Right cardiac atrium (tissue), 5 donors: ENCODE results near the gene ACOXL. TPM values are rescaled to one million over a fixed set of nuclear protein-coding genes. Genes with fewer than 3 reads are reported as not detected.
"Not testable (repeated sequence)": the region's sequence is repeated elsewhere in the genome, so short reads cannot be mapped to it uniquely, and the experiment has no call there.

Experiments used
- ATAC-seq, 2 donors: fragments of 200-7000 bp; cut with Tn5 transposase; one replicate each; pipeline versions ENCODE4 v1.8.0 to v1.9.1; 2020; ENCODE audit warnings: moderate library complexity in 2 of 2, mild to moderate bottlenecking in 1 of 2
- DNase-seq, 3 donors: peaks; one replicate each; pipeline ENCODE4 v3.0.0-alpha.2; 2020
- H3K27ac ChIP-seq: one replicate; pipeline ENCODE4 v1.5.1; 2013; ENCODE audit warnings: mild to moderate bottlenecking, low read length, control low read depth, moderate library complexity
- H3K27me3 ChIP-seq: one replicate; pipeline ENCODE4 v1.6.1; 2013; ENCODE audit not compliant: control insufficient read depth, insufficient read depth
- H3K4me1 ChIP-seq: one replicate; pipeline ENCODE4 v1.6.1; 2013; ENCODE audit warnings: low read length; ENCODE audit not compliant: control insufficient read depth, insufficient read depth
- H3K4me3 ChIP-seq: one replicate; pipeline ENCODE4 v1.5.1; 2013; ENCODE audit warnings: low read length, control low read depth
- H3K9me3 ChIP-seq: one replicate; pipeline ENCODE4 v1.6.1; 2013; ENCODE audit warnings: low read length; ENCODE audit not compliant: control insufficient read depth
- WGBS: extraction: QIAGEN DNeasy Blood & Tissue Kit; methylation state at CpG from one replicate; pipeline ENCODE4 v1.1.7; 2013; 5-methylcytosine and 5-hydroxymethylcytosine counted together
- intact Hi-C, 4 donors: fragments of 100-400 bp; cut with DNase I; formaldehyde crosslinking; loops; one replicate each; pipeline versions ENCODE4 v1.11.0 to v1.14.0; 2022 to 2023
- polyA plus RNA-seq: library from polyadenylated mRNA; stranded (reverse); fragments of 200-250 nt; gene quantifications from one replicate; pipeline ENCODE4 v1.2.3, GENCODE V29; 2013
- total RNA-seq, 4 donors: library from RNA; stranded (reverse); fragmentation: NEBNext Ultra II Directional; extraction: Animal tissue kit (Norgen Biotek cat#: 25700); gene quantifications; one replicate each; pipeline ENCODE4 v1.2.1, GENCODE V29; 2021
- donor health status: healthy with polysubstance abuse.
- donor health status: DM: no; HTN: yes; CAD: no.
- donor health status: DM: no; HTN: no; CAD: no.
- donor health status: DM: no; HTN: yes; CAD: no; lungs with severe emphysema.
- donor health status: DM: yes; HTN: yes; CAD: no.

ACOXL gene
- total and polyA plus RNA-seq, 5 donors, result 0.02 TPM; not detected in 4

- Histone ChIP-seq H3K27ac (no peak overlapping the region), H3K4me1 (no peaks in the 10 kb centered on the region), H3K9me3 (no peaks in the 10 kb centered on the region), H3K4me3 (no peak overlapping the region), H3K27me3 (no peaks in the 10 kb centered on the region)
- ATAC-seq, result no peak
- 79% methylated on average over 13 of the region's 13 CpGs for WGBS
- intact Hi-C loops, result no loop called here
- no peak for DNase-seq
Observed at GRCh38 chr2:110848519-110849030, 116.2 kb downstream of the ACOXL start.

- Histone ChIP-seq H3K4me1 (no peaks in the 10 kb centered on the region), H3K4me3 (no peak overlapping the region), H3K27ac (no peak overlapping the region), H3K9me3 (no peaks in the 10 kb centered on the region), H3K27me3 (no peaks in the 10 kb centered on the region)
- ATAC-seq, result peak in 1 of 2 donors; percentile 14
- WGBS, result 89% methylated on average over 13 of the region's 13 CpGs
- no peak for DNase-seq
- intact Hi-C loops, result no loop called here
Observed at GRCh38 chr2:110851531-110851930, 119.2 kb downstream of the ACOXL start.

GRCh38 chr2:110852051-110852450 is 119.7 kb downstream of the ACOXL start:
- WGBS, result 84% methylated on average over 11 of the region's 11 CpGs
- H3K9me3 ChIP-seq, result no peaks in the 10 kb centered on the region
- H3K27me3 ChIP-seq, result no peaks in the 10 kb centered on the region
- H3K27ac ChIP-seq, result no peak overlapping the region
- H3K4me3 ChIP-seq, result no peak overlapping the region
- DNase-seq, result no peak
- intact Hi-C loops, result no loop called here
- ATAC-seq, result peak in 1 of 2 donors; percentile 16
- no peaks in the 10 kb centered on the region for H3K4me1 ChIP-seq

- H3K27ac ChIP-seq, result no peak overlapping the region
- no peak for ATAC-seq
- 90% methylated on average over 8 of the region's 8 CpGs for WGBS
Observed at GRCh38 chr2:110852541-110853263, 120.3 kb downstream of the ACOXL start.

GRCh38 chr2:110853516-110853915 is 121.1 kb downstream of the ACOXL start:
- no peak overlapping the region for H3K27ac ChIP-seq
- WGBS, result 34% methylated on average over 5 of the region's 5 CpGs
- H3K9me3 ChIP-seq, result no peaks in the 10 kb centered on the region
- H3K27me3 ChIP-seq, result no peaks in the 10 kb centered on the region
- ATAC-seq (no peak), DNase-seq (peak in 1 of 3 donors; percentile 64)
- no peak overlapping the region for H3K4me3 ChIP-seq
- no peaks in the 10 kb centered on the region for H3K4me1 ChIP-seq
- intact Hi-C loops, result no loop called here

More at GRCh38 chr2:110852541-110853263, 120.3 kb downstream of the ACOXL start:
- no peak for DNase-seq
- no peak overlapping the region for H3K4me3 ChIP-seq
- no peaks in the 10 kb centered on the region for H3K9me3 ChIP-seq
- H3K4me1 ChIP-seq, result no peaks in the 10 kb centered on the region
- intact Hi-C loops, result no loop called here
- no peaks in the 10 kb centered on the region for H3K27me3 ChIP-seq

- H3K4me3 ChIP-seq, result no peak overlapping the region
- no peak for ATAC-seq
- H3K4me1 ChIP-seq, result no peaks in the 10 kb centered on the region
- DNase-seq, result no peak
- 87% methylated on average over 3 of the region's 3 CpGs for WGBS
- no peak overlapping the region for H3K27ac ChIP-seq
- H3K27me3 ChIP-seq, result no peaks in the 10 kb centered on the region
- intact Hi-C loops, result no loop called here
- H3K9me3 ChIP-seq, result no peaks in the 10 kb centered on the region
Observed at GRCh38 chr2:110853948-110854347, 121.6 kb downstream of the ACOXL start.

- Histone ChIP-seq H3K9me3 (no peaks in the 10 kb centered on the region), H3K4me1 (no peaks in the 10 kb centered on the region), H3K27ac (no peak overlapping the region), H3K27me3 (no peaks in the 10 kb centered on the region), H3K4me3 (no peak overlapping the region)
- no peak for DNase-seq
- intact Hi-C loops, result no loop called here
- no peak for ATAC-seq
Observed at GRCh38 chr2:110854355-110855081, 122.1 kb downstream of the ACOXL start.

GRCh38 chr2:110855841-110856240 is 123.5 kb downstream of the ACOXL start:
- H3K4me1 ChIP-seq, DNase-seq, H3K27ac ChIP-seq, intact Hi-C loops, H3K4me3 ChIP-seq, H3K9me3 ChIP-seq, ATAC-seq, H3K27me3 ChIP-seq: not testable (repeated sequence)
- 93% methylated on average over 7 of the region's 7 CpGs for WGBS

- DNase-seq (no peak), ATAC-seq (no peak)
- Histone ChIP-seq H3K27ac (no peak overlapping the region), H3K9me3 (no peaks in the 10 kb centered on the region), H3K4me1 (no peaks in the 10 kb centered on the region), H3K27me3 (no peaks in the 10 kb centered on the region), H3K4me3 (no peak overlapping the region)
- intact Hi-C loops, result no loop called here
- WGBS, result 55% methylated on average over 12 of the region's 12 CpGs
Observed at GRCh38 chr2:110858135-110858725, 125.9 kb downstream of the ACOXL start.

GRCh38 chr2:110858993-110859701 is 126.8 kb downstream of the ACOXL start:
- WGBS, result 70% methylated on average over 13 of the region's 13 CpGs
- H3K4me3 ChIP-seq, result no peak overlapping the region
- H3K4me1 ChIP-seq, result no peaks in the 10 kb centered on the region
- H3K9me3 ChIP-seq, result no peaks in the 10 kb centered on the region
- no peaks in the 10 kb centered on the region for H3K27me3 ChIP-seq
- no peak overlapping the region for H3K27ac ChIP-seq
- DNase-seq, result no peak
- ATAC-seq, result no peak
- intact Hi-C loops, result no loop called here
